ENCODE data around the gene SLIT1.

SLIT1 gene

GRCh38 chr10:97007417-97007816 is 178.3 kb downstream of the SLIT1 start:
- no peak for TF ChIP-seq ZFX (IDR thresholded peaks at IDR 0.05)
- TF ChIP-seq CTCF (conservative IDR thresholded peaks at IDR 0.05): no peak
- no peak overlapping the region for H3K27ac ChIP-seq

GRCh38 chr10:97006364-97006763 is 179.4 kb downstream of the SLIT1 start:
- H3K27ac ChIP-seq: no peak overlapping the region
- TF ChIP-seq ZFX (IDR thresholded peaks at IDR 0.05): no peak

- no peak overlapping the region for H3K27ac ChIP-seq
- TF ChIP-seq CTCF (conservative IDR thresholded peaks at IDR 0.05): no peak
- TF ChIP-seq ZFX (IDR thresholded peaks at IDR 0.05): no peak
These were observed 180.4 kb downstream of the SLIT1 start for GRCh38 chr10:97005349-97005748.

GRCh38 chr10:97004591-97004990 is 181.2 kb downstream of the SLIT1 start:
- H3K27ac ChIP-seq: no peak overlapping the region
- no peak for TF ChIP-seq ZFX (IDR thresholded peaks at IDR 0.05)
- TF ChIP-seq CTCF (conservative IDR thresholded peaks at IDR 0.05): no peak

GRCh38 chr10:97003804-97004201 is 182.0 kb downstream of the SLIT1 start:
- H3K27ac ChIP-seq: no peak overlapping the region
- TF ChIP-seq ZFX (IDR thresholded peaks at IDR 0.05): no peak
- no peak for TF ChIP-seq CTCF (conservative IDR thresholded peaks at IDR 0.05)

- no peak overlapping the region for H3K27ac ChIP-seq
- no peak for TF ChIP-seq CTCF (conservative IDR thresholded peaks at IDR 0.05)
- TF ChIP-seq ZFX (IDR thresholded peaks at IDR 0.05): no peak
These were observed 182.5 kb downstream of the SLIT1 start for GRCh38 chr10:97003151-97003803.

GRCh38 chr10:97002670-97003069 is 183.1 kb downstream of the SLIT1 start:
- no peak for TF ChIP-seq ZFX (IDR thresholded peaks at IDR 0.05)
- TF ChIP-seq CTCF (conservative IDR thresholded peaks at IDR 0.05): no peak
- H3K27ac ChIP-seq: no peak overlapping the region

Data from C4-2B (cell line).